A673 (cell line): Measurements from ENCODE around the gene VDR.

Experiments
- EZH2 ChIP-seq: fragments of 200-600 bp; sonication (generic); IDR thresholded peaks from 2 replicates; pipeline ENCODE4 v1.6.1; 2017; ENCODE audit warnings: borderline replicate concordance, low read depth, mild to moderate bottlenecking, mixed read lengths, antibody characterized with exemption, low read length; ENCODE audit not compliant: poor library complexity, severe bottlenecking
- TF ChIP-seq, protein P1 (sequence below): fragments of 300-800, 200-600 bp; sonication (generic); conservative IDR thresholded peaks from 2 replicates; pipeline ENCODE4 v1.5.1; 2017; ENCODE audit warnings: low read depth, mild to moderate bottlenecking, antibody characterized with exemption, low read length, moderate library complexity, mixed read lengths

DNA sequence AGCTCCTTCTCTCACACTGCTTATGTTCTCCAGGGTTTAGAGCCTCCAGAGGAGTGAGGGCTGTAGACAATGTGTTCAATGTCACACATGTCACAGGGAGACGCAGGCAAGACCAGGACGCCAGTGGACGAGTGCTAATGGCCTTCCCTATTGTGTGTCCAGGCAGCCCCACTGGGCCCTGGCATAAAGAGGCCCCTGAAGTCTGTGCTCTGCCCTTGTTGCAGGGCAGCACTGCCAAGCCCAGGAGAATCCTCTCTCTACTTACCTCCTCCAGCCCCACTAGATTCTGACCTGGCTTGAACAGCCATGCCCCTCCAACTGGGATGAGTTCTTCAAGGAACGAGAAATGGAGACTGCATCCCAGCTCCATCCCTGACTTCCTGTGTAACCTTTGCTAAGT is 33.8 kb upstream of the VDR start:
- TF ChIP-seq, protein P1, sequence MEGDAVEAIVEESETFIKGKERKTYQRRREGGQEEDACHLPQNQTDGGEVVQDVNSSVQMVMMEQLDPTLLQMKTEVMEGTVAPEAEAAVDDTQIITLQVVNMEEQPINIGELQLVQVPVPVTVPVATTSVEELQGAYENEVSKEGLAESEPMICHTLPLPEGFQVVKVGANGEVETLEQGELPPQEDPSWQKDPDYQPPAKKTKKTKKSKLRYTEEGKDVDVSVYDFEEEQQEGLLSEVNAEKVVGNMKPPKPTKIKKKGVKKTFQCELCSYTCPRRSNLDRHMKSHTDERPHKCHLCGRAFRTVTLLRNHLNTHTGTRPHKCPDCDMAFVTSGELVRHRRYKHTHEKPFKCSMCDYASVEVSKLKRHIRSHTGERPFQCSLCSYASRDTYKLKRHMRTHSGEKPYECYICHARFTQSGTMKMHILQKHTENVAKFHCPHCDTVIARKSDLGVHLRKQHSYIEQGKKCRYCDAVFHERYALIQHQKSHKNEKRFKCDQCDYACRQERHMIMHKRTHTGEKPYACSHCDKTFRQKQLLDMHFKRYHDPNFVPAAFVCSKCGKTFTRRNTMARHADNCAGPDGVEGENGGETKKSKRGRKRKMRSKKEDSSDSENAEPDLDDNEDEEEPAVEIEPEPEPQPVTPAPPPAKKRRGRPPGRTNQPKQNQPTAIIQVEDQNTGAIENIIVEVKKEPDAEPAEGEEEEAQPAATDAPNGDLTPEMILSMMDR, result no peak
- TF ChIP-seq EZH2, result no peak
